HL-60/S4 (cell line): Measurements from ENCODE around the gene LILRA2.
"Not testable (repeated sequence)": the region's sequence is repeated elsewhere in the genome, so short reads cannot be mapped to it uniquely, and the experiment has no call there.

Experiments used
- in situ Hi-C: fragments of 300-500 bp; cut with MboI; formaldehyde crosslinking; loops from 2 replicates; pipeline ENCODE4 v1.14.3; 2022; ENCODE audit warnings: low sequenced_read_pairs

LILRA2 gene

DNA sequence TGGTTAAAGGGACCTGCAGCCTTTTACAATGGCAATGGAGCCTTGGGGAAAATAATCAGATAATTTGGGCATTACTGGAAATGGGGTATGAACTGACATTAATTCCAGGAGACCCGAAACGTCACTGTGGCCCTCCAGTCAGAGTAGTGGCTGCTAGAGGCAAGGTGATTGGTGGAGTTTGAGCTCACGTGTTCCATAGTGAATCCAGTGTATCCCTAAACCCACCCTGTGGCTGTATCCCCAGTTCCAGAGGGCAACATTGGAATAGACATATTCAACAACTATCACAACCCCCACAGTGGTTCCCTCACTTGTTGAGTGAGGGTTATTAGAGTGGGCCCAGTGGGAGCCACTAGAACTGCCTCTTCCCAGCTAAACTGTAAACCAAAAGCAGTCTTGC is 3.3 kb upstream of the LILRA2 start:
- in situ Hi-C loops = no loop called here

DNA sequence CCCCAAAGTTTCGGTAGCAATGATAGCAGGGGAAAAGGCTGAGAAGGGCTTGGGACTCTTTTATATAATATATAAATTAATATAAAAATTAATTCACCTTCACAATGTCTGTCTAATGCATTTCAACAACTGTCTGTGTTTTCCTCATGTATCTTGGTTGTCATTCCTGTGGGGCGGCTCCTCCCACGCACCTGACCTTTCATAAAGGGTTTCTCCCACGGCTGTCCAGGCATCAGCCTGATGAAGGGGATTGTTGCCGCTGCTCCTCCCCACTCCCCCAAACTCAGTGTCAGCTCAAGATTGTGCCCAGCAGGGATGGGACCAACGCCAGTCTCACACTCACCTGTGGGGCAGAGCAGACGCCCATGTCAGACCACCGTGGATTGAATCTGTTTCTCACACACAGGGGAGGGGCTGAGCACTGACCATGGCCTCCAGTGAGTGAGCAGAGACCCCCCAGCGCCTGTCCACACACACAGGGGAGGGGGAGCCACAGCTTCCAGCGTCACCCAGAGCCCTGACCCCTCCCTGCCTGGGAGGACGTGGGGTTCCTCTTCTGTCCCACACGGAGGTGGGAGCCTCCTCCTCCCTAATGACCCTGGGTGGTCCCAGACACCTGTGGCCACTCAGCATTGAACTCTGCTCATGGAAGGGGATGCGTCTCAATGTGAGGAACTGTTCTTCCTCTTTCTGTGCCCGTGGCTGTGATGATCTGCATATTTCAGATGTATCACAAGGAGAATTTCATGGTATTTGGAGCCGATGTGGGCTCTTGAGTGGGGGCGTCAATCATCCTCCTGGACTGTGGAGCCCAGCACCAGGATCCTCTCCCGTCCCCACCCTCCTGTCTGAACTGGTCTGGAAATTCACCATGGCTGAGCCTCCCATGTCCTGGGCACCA is 1.6 kb upstream of the LILRA2 start:
- in situ Hi-C loops = not testable (repeated sequence)

DNA sequence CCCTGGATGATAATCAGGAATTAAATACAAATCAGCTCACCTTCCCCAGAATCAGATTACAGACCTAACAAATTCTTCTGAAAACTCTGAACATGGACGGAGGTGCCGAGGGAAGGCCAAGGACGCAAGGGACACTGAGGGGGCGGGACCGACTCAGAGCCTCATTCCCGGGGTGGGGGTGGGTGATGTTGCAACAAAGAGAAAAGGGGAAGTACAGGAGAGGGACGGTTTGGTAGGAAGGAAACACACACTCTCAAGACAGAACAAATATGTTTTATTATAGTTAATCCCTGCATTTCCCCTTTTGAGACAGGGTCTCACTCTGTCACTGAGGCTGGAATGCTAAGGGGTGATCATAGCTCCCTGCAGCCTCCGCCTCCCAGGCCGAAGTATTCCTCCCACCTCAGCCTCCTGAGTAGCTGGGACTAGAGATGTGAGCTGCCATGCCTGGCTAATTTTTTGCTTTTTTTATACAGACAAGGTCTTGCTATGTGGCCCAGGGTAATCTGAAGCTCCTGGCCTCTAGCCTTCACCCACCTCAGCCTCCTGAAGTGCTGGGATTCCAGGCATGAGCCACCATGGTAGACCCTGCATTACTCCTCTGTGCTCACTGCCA is 786 bp upstream of the LILRA2 start:
- in situ Hi-C loops = no loop called here

DNA sequence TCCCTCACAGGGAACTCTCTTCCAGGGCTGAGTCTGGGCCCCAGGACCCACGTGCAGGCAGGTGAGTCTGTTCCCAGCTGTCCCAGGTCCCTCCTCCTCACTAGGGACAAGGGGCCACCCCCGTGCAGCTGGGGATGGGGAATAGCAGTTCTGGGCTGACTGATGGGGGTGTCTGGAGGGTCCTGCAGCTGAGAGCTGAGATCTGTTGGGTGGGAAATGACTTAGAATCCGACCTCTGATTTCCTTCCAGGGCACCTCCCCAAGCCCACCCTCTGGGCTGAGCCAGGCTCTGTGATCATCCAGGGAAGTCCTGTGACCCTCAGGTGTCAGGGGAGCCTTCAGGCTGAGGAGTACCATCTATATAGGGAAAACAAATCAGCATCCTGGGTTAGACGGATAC is 461 bp downstream of the LILRA2 start:
- in situ Hi-C loops = no loop called here

DNA sequence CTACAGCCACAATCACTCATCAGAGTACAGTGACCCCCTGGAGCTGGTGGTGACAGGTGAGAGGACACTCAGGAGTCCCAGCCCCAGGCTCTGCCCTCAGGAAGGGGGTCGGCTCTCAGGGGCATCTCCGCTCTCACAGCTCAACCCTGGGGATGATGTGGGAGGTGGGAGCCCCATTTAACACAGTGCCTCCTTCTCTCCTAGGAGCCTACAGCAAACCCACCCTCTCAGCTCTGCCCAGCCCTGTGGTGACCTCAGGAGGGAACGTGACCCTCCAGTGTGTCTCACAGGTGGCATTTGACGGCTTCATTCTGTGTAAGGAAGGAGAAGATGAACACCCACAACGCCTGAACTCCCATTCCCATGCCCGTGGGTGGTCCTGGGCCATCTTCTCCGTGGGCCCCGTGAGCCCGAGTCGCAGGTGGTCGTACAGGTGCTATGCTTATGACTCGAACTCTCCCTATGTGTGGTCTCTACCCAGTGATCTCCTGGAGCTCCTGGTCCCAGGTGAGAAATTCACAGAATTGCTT is 1.0 kb downstream of the LILRA2 start:
- in situ Hi-C loops = loop anchor here (5.0 kb wide), 1 partner anchor 277 kb away; no protein-coding TSS in a partner anchor

DNA sequence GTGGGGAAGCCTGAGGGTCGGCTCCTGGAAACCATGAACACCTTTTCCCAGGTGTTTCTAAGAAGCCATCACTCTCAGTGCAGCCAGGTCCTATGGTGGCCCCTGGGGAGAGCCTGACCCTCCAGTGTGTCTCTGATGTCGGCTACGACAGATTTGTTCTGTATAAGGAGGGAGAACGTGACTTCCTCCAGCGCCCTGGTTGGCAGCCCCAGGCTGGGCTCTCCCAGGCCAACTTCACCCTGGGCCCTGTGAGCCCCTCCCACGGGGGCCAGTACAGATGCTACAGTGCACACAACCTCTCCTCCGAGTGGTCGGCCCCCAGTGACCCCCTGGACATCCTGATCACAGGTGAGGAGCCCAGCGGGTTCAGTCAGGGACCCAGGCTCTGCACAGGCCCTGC is 1.6 kb downstream of the LILRA2 start:
- in situ Hi-C loops = loop anchor here (5.0 kb wide), 1 partner anchor 278 kb away; no protein-coding TSS in a partner anchor

DNA sequence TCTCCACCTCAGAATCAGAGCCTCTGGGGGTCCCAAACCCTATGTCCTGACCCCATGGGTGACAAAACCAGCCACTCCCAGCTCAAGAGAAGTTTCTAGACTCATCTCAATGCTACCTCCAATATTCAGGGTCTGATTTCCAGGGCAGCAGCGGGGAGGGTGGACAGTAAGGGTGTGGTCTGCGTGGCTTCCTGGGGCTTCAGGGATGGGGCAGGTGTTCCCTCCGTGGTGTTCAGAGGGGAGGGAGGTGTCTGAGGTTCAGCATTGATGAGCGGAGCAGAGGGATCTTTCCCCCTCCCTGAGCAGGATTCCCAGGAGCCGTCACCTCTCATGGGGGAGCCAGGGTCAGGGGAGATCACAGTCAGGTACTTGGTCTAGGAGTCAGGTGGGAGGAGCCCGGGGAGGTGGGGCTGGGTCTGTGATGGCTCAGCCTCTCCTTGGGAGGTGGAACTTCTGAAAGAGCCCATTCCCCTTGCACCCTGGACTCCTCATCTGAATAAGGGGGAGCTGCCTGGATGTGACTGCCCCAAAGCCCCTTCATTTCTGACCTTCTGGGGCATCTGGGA is 2.9 kb downstream of the LILRA2 start:
- in situ Hi-C loops = loop anchor here (5.0 kb wide), 1 partner anchor 279 kb away; no protein-coding TSS in a partner anchor

DNA sequence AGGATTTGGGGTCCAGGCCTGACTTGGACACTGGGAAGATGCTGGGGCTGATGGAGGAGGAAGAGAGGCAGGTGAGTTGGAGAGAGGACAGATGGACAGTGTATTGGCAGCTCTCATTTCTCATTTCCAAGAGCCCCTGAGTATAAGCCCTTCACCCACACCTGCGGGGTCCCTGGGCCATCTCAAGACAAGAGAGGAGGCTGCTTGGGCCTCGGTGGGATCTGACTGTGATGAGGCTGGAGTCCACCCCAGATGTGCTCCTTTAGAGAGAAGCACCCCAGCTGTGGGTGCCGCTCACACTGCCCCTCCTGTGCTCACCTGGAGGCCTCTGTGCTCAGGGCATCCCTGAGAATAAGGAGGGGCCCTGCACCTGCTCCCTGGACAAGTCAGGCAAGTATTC is 3.7 kb downstream of the LILRA2 start:
- in situ Hi-C loops = loop anchor here (5.0 kb wide), 1 partner anchor 280 kb away; no protein-coding TSS in a partner anchor

DNA sequence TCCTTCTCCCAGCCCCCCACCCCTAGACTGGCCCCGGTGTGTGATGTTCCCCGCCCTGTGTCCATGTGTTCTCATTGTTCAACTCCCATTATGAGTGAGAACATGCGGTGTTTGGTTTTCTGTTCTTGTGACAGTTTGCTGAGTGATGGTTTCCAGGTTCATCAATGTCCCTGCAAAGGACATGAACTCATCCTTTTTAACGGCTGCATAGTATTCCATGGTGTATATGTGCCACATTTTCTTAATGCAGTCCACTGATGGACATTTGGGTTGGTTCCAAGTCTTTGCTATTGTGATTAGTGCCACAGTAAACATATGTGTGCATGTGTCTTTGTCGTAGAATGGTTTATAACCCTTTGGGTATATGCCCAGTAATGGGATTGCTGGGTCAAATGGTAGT is 4.7 kb downstream of the LILRA2 start:
- in situ Hi-C loops = loop anchor here (5.0 kb wide), 1 partner anchor 281 kb away; no protein-coding TSS in a partner anchor

DNA sequence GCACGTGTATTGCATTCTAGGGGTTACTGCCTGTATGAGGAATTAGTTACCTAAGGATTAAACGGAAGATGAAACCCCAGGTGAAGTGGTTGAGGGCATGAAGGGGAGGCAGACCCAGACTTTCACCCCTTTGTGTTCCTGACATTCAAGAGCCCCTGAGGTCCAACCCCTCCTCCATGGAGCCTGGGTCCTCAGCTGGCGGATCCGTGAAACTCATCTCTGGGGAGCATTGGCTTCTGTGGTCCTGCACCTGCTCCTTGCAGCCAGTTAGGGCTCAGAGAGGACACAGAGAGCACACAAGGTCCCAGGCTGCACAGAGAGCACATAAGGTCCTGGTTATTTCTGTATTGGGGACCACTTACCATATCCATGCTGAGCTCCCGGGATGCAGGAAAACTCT is 12.8 kb downstream of the LILRA2 start:
- in situ Hi-C loops = no loop called here

DNA sequence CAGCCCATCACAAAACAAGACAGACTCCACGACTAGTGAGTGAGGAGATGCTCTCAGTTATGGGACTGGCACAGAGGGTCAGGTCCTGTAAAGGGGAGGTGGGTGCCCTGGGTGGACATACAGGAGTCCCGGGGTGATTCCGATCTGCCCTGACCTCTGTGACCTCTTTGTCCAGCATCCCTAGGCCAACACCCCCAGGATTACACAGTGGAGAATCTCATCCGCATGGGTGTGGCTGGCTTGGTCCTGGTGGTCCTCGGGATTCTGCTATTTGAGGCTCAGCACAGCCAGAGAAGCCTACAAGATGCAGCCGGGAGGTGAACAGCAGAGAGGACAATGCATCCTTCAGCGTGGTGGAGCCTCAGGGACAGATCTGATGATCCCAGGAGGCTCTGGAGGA is 13.4 kb downstream of the LILRA2 start:
- in situ Hi-C loops = no loop called here

DNA sequence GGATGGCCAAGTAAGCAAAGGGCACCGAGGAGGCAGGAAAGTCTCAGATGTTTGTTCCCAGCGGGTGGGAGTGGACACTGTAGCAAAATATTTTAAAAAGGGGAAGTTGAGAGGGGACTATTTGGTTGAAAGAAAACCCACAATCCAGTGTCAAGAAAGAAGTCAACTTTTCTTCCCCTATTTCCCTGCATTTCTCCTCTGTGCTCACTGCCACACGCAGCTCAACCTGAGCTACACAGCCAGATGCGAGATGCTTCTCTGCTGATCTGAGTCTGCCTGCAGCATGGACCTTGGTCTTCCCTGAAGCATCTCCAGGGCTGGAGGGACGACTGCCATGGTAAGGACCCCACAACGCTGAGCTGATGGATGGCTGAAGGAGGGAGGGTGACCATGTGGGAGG is 19.9 kb downstream of the LILRA2 start, which contains the start of gene LILRA1:
TSS of gene LILRA1 (plus strand) at position 188 of the 400 bp plus-strand sequence. CDS start 613 bp downstream, outside the sequence.
- in situ Hi-C loops = not testable (repeated sequence)

DNA sequence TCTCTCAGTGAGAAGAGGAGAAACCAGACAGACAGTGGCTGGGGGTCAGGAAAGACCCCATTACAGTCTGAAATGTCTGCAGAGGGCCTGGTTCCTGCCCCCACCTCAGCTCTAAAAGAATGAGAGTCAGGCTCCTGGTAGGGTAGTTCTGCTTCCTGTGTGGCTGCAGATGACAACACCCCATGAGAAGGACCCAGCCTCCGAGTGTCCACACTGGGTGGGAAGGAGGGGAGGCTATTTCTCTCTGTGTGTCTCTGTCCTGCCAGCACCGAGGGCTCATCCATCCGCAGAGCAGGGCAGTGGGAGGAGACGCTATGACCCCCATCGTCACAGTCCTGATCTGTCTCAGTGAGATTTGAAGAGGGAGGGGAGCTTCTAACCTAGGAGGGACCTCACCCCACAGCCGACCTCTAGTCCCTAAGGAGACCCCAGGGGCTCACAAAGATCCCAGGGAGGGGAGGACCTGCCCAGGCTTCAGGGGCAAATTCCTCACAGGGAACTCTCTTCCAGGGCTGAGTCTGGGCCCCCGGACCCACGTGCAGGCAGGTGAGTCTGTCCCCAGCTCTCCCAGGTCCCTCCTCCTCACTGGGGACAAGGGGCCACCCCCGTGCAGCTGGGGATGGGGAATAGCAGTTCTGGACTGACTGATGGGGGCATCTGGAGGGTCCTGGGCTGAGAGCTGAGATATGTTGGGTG is 20.5 kb downstream of the LILRA2 start:
- in situ Hi-C loops = not testable (repeated sequence)

DNA sequence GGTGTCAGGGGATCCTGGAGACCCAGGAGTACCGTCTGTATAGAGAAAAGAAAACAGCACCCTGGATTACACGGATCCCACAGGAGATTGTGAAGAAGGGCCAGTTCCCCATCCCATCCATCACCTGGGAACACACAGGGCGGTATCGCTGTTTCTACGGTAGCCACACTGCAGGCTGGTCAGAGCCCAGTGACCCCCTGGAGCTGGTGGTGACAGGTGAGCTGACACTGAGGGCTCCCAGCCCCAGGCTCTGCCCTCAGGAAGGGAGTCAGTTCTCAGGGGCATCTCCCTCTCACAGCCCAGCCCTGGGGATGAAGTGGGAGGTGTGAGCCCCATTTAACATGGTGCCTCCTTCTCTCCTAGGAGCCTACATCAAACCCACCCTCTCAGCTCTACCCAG is 21.1 kb downstream of the LILRA2 start:
- in situ Hi-C loops = no loop called here

DNA sequence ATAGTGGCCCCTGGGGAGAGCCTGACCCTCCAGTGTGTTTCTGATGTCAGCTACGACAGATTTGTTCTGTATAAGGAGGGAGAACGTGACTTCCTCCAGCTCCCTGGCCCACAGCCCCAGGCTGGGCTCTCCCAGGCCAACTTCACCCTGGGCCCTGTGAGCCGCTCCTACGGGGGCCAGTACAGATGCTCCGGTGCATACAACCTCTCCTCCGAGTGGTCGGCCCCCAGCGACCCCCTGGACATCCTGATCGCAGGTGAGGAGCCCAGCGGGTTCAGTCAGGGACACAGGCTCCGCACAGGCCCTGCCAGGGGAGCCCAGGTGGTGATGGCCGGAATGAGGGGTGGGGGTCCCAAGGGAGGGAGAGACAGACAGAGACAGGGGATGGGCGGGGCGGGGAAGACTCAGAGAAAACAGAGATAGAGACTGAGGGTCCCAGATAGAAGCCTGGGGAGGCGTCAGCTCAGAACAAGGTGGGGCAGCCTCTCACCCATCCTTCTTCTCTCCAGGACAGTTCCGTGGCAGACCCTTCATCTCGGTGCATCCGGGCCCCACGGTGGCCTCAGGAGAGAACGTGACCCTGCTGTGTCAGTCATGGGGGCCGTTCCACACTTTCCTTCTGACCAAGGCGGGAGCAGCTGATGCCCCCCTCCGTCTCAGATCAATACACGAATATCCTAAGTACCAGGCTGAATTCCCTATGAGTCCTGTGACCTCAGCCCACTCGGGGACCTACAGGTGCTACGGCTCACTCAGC is 22.3 kb downstream of the LILRA2 start:
- in situ Hi-C loops = not testable (repeated sequence)

DNA sequence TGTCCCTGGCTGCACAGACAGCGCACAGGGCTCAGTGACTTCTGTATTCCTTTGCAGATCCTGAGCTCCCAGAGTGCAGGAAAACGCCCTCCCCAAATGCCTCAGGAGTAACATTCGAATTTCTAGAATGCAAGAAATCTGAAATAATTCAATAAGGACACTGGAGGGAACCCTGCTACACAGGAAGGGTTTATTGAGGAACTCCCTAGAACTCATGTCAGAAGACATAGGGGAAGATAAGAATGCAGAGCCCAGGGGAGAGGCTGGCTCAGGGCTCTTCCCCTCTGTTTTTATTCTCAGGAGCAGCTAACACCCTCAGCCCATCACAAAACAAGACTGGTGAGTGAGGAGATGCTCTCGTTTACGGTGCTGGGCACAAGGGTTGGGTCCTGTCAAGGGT is 26.6 kb downstream of the LILRA2 start:
- in situ Hi-C loops = no loop called here

DNA sequence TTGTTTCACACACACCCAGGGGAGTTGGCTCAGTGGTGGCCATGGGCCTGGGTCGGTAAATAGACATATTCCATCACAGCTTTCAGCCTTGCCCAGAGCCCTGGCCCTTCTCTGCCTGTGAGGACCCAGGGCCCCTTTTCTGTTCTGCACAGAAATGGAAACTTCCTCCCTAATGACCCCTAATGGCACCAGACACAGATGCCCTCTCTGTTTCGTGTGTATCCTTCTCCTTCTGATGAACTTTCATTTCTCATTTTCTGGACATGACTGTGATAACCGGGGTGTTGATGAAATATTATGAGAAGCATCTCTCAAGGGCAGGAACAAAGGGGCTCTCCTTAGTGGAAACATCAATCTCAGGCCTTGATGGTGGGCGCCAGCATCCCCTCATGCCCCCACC is 32.6 kb downstream of the LILRA2 start:
- in situ Hi-C loops = no loop called here

DNA sequence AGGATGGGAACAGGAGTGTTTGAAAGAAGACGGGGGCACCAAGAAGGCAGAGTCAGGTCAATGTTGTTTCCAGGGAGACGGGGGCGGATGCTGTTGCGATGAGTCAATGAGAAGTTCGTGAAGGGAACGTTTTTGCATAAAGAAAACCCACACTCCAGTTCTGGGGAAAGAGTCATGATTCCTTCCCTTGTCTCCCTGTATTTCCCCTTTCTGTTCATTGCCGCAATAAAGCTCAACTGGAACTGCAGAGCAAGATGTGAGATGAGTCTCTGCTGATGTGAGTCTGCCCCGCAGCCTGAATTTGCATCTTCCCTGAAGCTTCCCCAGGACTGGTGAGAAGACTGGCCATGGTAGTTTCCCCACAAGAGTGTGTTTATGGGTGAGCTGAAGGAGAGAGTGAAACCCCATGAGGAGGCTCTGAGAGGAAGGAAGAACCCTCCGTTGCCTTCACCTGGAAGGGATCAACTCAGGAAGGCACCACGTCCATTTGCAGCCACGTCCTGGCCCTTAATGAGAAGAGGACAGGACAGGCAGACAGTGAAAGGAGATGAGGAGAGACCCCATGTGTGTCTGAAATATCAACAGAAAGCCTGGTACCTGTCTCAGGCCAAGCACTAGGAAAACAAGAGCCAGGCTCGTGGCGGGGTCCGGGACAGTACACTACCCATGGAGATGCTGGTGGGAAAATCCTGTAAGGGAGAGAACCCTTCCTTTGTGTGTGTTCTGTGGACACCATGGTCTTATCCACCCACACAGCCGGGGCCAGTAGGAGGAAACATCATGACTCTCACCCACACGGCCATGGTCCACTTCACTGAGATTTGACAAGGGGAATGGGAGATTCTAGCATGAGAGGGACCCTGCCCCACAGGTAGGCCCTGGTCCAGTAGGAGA is 33.5 kb downstream of the LILRA2 start:
- in situ Hi-C loops = no loop called here

DNA sequence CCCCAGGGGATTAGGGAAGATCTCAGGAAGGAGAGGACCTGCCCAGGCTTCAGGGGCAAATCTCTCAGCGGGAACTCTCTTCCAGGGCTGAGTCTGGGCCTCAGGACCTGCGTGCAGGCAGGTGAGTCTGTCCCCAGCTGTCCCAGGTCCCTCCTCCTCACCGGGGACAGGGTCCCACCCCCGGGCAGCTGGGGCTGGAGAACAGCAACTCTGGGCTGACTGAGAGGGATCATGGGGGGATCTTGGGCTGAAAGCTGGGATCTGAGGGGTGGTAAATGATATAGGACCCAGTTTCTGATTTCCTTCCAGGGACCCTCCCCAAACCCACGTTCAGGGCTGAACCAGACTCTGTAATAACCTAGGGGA is 34.2 kb downstream of the LILRA2 start:
- in situ Hi-C loops = no loop called here
